GM12878 (cell line): ENCODE data around the gene SET. TPM values are rescaled to one million over a fixed set of nuclear protein-coding genes. Genes with fewer than 3 reads are reported as not detected.
A peak's percentile ranks its signal among the peaks of the same experiment; 100 is the strongest.

Experiments
- BRCA1 ChIP-seq: IDR thresholded peaks from 2 replicates; pipeline ENCODE4 v1.6.1; 2011; ENCODE audit warnings: low read depth, low read length, improper control_type of control experiment
- CHD4 ChIP-seq: fragments of 200-600 bp; sonication (generic); IDR thresholded peaks from 2 replicates; pipeline ENCODE4 v1.6.1; 2016; ENCODE audit warnings: mild to moderate bottlenecking
- EGR1 ChIP-seq, 2 experiments: IDR thresholded peaks; 1 replicate in 1 of 2; 2 replicates in 1 of 2; pipeline ENCODE4 v1.6.1; 2011 to 2012; ENCODE audit warnings: low read depth in 2 of 2, low read length in 2 of 2, borderline replicate concordance in 1 of 2, mild to moderate bottlenecking in 1 of 2, moderate library complexity in 1 of 2
- HDAC2 ChIP-seq: fragments of 200-600 bp; sonication (generic); IDR thresholded peaks from 2 replicates; pipeline ENCODE4 v1.6.1; 2017
- NR2C1 ChIP-seq: fragments of 450-650 bp; IDR thresholded peaks from 2 replicates; pipeline ENCODE4 v1.6.1; 2017; ENCODE audit warnings: antibody characterized with exemption, mild to moderate bottlenecking, moderate library complexity
- PAX5 ChIP-seq: IDR thresholded peaks from 2 replicates; pipeline ENCODE4 v1.6.1; 2011; ENCODE audit warnings: low read depth, low read length, borderline replicate concordance
- PRDM15 ChIP-seq: fragments of 450-650 bp; formaldehyde crosslinking; IDR thresholded peaks from 2 replicates; pipeline ENCODE4 v1.4.0; 2020; ENCODE audit warnings: mild to moderate bottlenecking, moderate library complexity
- RUNX3 ChIP-seq: IDR thresholded peaks from 2 replicates; pipeline ENCODE4 v1.6.1; 2012; ENCODE audit warnings: low read length, inconsistent platforms
- SUPT20H ChIP-seq: IDR thresholded peaks from 2 replicates; pipeline ENCODE4 v1.6.1; 2011; ENCODE audit warnings: low read depth, mild to moderate bottlenecking, low read length, moderate library complexity, borderline replicate concordance; ENCODE audit not compliant: control insufficient read depth
- USF1 ChIP-seq: IDR thresholded peaks from 2 replicates; pipeline ENCODE4 v1.6.1; 2011; ENCODE audit warnings: borderline replicate concordance, low read depth, mild to moderate bottlenecking, moderate library complexity, mixed read lengths, low read length; ENCODE audit not compliant: insufficient read depth; ENCODE audit errors: extremely low read length
- YY1 ChIP-seq: IDR thresholded peaks from 2 replicates; pipeline ENCODE4 v1.6.1; 2011; ENCODE audit warnings: low read depth, mild to moderate bottlenecking, low read length
- ZBTB11 ChIP-seq: fragments of 450-650 bp; formaldehyde crosslinking; IDR thresholded peaks from 2 replicates; pipeline ENCODE4 v1.5.0; 2022; ENCODE audit warnings: mild to moderate bottlenecking, missing genetic modification characterization
- ZNF274 ChIP-seq: IDR thresholded peaks from one replicate; pipeline ENCODE4 v1.8.0; 2011; ENCODE audit not compliant: insufficient read length, insufficient read depth
- polyA plus RNA-seq, 11 experiments: library from polyadenylated mRNA; depleted of rRNA in 4 of 11; unstranded in 6 of 11; stranded (reverse) in 5 of 11; fragments of >200 nt; fragmentation: Nextera tagmentation in 4 of 11; fragmentation: Illumina TruSeq in 1 of 11; extraction: Ambion mirVana in 4 of 11; extraction: Trizol in 1 of 11; gene quantifications; 1 replicate in 1 of 11; 2 replicates in 10 of 11; pipeline versions ENCODE4 v1.2.1 to v1.2.3, GENCODE V29; 2011 to 2016; ENCODE audit warnings: inconsistent platforms in 2 of 11, missing spikeins in 2 of 11, low read depth in 1 of 11
- total RNA-seq, 4 experiments: library from RNA; depleted of rRNA in 3 of 4; stranded (reverse); fragments of >200 nt in 3 of 4; fragmentation: Illumina TruSeq in 1 of 4; extraction: Trizol in 1 of 4; gene quantifications; 2 replicates each; pipeline versions ENCODE4 v1.2.1 to v1.2.3, GENCODE V29; 2013 to 2021
- TF ChIP-seq, protein P1 (sequence below): fragments of 450-650 bp; conservative IDR thresholded peaks from 2 replicates; pipeline ENCODE4 v1.6.1; 2017; ENCODE audit warnings: mild to moderate bottlenecking, moderate library complexity
- TF ChIP-seq, protein P2 (sequence below): fragments of 450-650 bp; IDR thresholded peaks from 2 replicates; pipeline ENCODE4 v1.6.1; 2016; ENCODE audit warnings: mild to moderate bottlenecking

The SET gene
- total and polyA plus RNA-seq, 10 of the 15 experiments (the other 5 are each of a cell fraction or from before 2014, with no cell fraction given): 284 to 706 (median 445) TPM

- TF ChIP-seq CHD4: no peak
- no peak for TF ChIP-seq RUNX3
- no peak for TF ChIP-seq HDAC2
- no peak for TF ChIP-seq YY1
- TF ChIP-seq, protein P1, sequence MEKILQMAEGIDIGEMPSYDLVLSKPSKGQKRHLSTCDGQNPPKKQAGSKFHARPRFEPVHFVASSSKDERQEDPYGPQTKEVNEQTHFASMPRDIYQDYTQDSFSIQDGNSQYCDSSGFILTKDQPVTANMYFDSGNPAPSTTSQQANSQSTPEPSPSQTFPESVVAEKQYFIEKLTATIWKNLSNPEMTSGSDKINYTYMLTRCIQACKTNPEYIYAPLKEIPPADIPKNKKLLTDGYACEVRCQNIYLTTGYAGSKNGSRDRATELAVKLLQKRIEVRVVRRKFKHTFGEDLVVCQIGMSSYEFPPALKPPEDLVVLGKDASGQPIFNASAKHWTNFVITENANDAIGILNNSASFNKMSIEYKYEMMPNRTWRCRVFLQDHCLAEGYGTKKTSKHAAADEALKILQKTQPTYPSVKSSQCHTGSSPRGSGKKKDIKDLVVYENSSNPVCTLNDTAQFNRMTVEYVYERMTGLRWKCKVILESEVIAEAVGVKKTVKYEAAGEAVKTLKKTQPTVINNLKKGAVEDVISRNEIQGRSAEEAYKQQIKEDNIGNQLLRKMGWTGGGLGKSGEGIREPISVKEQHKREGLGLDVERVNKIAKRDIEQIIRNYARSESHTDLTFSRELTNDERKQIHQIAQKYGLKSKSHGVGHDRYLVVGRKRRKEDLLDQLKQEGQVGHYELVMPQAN: no peak
- TF ChIP-seq ZBTB11 (CRISPR knock-in tag): no peak
- no peak for TF ChIP-seq PRDM15 (CRISPR knock-in tag)
- TF ChIP-seq BRCA1: no peak
- no peak for TF ChIP-seq EGR1 (IDR thresholded peaks at IDR 0.05; ENCODE audit: borderline replicate concordance in 1 of 2, low read depth in 2 of 2, low read length in 2 of 2)
- no peak for TF ChIP-seq USF1
- no peak for TF ChIP-seq ZNF274
- TF ChIP-seq SUPT20H: no peak
- TF ChIP-seq NR2C1: no peak
- TF ChIP-seq, protein P2, sequence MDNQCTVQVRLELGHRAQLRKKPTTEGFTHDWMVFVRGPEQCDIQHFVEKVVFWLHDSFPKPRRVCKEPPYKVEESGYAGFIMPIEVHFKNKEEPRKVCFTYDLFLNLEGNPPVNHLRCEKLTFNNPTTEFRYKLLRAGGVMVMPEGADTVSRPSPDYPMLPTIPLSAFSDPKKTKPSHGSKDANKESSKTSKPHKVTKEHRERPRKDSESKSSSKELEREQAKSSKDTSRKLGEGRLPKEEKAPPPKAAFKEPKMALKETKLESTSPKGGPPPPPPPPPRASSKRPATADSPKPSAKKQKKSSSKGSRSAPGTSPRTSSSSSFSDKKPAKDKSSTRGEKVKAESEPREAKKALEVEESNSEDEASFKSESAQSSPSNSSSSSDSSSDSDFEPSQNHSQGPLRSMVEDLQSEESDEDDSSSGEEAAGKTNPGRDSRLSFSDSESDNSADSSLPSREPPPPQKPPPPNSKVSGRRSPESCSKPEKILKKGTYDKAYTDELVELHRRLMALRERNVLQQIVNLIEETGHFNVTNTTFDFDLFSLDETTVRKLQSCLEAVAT: peak; percentile 62
- TF ChIP-seq PAX5: peak; percentile 55; the same call in 1 of the 2 replicates
These were observed 3.2 kb upstream of the SET start (continued) for GRCh38 chr9:128685636-128686489.
